GM19324 (cell line): ENCODE measurements around the gene PROM1.

Experiments
- ATAC-seq: cut with Tn5 transposase; IDR thresholded peaks from one replicate; pipeline ENCODE4 v1.9.1; 2021; ENCODE audit warnings: mild to moderate bottlenecking, moderate library complexity; ENCODE audit not compliant: unreplicated experiment, low FRiP score

The PROM1 gene

DNA sequence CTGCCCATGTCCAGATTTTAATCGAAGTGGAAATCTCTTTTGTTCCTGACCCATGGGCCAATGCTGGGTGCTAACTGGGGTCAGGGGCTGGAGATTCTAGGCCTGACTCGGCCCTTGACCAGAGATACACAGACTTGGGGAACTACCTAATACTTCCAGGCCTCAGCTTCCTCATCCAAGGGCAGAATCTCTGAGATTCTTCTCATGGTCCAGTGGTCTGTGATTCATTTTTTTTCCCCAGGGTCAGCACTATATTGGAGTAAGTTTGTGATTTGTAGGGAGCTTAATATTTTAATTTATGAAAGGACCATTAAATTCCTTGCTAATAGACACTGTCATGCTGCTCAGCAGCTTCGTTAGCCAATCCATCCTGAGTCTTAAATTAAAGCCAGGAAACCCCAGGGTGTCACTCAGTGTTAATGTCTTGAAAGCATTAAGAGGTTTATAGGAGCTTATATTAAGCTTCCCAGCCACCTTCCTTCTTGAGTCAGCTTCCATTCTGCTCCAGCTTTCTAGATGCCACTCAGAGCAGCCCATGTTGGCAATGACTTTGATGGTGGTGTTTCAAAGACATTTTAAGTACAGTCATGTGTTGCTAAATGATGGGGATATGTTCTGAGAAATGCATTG lies 27.0 kb upstream of the PROM1 start:
- no peak for ATAC-seq

DNA sequence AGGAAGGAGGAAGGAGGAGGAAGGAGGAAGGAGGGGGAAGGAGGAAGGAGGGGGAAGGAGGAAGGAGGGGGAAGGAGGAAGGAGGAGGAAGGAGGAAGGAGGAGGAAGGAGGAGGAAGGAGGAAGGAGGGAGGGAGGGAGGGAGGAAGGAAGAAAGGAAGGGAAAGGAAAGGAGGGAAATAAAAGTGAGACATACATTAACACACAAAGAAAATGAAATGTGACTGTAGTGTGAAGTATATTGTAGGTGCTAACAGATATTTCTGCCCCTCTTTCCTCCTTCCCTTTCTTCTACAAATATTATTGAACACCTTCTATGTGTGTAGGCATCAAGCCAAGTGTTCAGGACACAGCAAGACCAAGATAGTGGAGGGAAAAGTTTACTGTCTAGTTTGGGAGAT lies 26.4 kb upstream of the PROM1 start:
- no peak for ATAC-seq

DNA sequence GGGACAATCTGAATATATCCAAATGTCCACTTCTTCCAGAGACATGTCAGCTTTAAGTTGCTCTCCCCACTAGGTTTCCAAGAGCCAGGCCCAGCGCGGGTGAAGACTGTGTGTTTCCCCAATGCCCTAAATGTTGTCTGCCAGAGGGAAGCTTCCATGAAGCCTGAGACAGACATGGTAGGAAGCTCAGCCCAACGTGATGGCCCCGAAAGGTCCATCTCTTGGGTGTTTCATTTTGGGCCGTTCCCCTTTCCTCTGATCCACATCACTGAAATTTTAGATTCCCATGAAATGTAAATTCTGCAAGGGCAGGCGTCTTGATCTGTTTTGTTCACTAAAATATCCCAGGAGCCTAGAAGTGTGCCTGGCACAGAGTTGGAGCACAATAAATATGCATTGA lies 25.4 kb upstream of the PROM1 start:
- ATAC-seq, result no peak

DNA sequence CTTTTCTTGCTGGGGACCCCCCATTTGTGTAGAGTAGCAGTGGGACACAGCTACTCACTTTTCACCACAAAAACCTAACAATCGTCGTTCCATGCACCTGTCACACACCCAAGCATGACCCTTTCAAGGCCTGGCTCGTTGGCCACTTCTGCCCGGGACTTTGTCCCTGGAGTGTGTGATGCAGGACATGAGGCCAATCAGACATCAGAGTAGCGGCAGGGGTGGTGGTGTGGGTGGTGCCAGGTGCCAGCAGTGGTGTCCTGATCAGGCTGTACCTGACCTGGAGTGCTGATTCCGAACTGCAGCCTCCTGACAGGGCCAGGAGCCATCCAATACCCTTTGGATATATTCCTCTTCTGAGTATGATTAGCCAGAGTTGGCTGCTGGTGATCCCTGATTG lies 23.1 kb upstream of the PROM1 start:
- ATAC-seq, result no peak

DNA sequence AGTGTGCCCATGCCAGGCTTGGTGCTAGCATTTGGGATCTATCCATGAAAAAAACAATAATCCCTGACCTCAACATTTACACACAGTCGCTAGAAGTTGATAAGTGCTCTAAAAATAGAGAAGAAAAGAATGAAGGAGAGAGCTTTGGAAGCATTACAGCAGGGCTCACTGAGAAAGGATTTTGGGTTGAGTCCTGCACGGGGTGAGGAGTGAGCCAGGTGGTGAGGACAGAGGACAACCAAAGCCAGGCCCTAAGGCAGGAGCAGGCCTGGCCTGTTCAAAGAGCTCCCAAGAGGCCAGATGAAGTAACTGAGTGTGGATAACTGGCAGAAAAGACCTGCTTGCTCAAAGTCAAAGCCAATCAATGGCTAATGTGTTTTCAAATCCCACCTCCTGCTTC lies 20.7 kb upstream of the PROM1 start:
- ATAC-seq, result no peak

DNA sequence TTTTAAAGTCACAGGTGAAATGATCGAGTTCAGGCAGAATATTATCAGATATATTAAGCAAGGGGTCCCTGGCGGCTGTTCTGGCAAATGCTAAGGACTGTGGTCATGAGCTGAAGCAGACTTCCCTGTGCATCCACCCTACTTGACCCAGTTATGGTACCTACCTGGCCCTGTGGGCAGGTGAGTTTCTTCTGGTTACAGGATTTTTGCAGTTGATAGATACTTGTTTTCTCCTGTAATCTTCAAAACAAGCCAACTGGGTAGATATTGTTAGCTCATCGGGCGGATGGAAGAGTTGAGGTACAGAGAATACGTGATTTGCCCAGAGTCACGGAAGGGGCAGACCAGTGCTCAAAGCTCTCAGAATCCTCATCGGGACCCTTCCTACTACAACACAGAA lies 18.5 kb upstream of the PROM1 start:
- ATAC-seq, result no peak

DNA sequence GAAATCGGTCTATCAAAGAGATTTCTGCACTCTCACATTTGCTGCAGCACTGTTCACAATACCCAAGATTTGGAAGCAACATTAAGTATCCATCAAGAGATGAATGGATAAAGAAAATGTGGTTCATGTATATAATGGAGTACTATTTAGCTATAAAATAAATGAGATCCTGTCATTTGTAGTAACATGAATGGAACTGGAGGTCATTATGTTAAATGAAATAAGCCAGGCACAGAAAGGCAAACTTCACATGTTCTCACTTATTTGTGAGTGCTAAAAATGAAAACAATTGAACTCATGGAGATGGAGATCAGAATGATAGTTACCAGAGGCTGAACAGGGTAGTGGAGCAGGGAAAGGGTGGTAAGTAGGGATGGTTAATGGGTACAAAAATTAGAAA lies 17.0 kb upstream of the PROM1 start:
- ATAC-seq, result no peak

DNA sequence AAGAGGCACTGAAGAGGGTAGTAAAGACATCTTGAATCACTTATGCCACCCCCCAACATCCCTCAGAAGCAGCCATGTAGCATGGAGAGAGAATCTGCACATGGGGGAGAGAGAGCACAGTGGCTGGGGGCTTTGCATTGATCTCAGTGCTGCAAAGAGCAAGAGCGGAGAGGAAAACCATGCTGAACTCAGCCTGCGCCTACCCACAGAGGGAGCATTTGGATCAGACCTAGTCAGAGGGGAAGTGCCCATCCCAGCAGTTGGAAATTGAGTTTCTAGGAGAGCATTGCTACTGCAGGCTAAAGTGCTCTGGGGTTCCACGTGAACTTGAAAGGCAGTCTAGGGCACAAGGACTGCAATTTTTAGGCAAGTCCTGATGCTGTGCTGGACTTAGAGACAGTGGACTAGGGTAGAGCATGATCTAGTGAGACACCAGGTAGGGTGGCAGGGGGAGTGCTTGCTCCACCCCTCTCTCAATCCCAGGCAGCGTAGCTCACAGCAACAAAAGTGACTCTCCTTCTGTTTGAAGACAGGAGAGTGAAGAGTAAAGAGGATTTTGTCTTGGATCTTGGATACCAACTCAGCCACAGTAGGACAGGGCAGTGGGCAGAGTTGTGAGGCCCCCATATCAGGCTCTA lies 9.0 kb upstream of the PROM1 start:
- ATAC-seq, result no peak

DNA sequence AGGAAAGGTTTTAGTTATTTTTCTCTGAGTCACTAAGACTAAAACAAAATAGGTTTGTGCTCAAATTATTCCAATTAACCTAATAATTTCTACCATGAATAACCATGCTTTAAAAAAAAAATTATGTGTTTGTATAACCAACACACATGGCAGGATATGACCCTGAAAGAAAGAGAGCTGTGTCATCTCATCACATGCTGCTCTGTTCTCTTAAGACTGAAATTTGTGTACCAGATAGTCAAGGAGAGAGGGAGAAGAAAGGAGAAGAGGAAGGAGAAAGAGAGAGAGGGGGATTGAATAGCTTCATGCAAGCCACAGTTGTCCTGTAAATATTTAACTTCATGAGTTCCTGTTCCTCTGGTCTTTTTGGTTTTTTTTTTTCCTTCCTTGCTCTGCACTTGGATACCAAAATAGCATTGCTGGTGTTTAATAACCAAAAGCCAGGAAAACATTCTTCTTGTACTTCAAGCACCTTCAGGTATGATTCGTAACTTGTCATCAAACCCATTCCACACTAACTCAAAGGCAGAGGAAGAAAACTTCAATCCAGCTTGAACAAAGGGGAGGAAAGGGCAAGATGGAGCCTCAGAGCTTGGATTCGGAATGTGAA lies 6.4 kb upstream of the PROM1 start:
- no peak for ATAC-seq

DNA sequence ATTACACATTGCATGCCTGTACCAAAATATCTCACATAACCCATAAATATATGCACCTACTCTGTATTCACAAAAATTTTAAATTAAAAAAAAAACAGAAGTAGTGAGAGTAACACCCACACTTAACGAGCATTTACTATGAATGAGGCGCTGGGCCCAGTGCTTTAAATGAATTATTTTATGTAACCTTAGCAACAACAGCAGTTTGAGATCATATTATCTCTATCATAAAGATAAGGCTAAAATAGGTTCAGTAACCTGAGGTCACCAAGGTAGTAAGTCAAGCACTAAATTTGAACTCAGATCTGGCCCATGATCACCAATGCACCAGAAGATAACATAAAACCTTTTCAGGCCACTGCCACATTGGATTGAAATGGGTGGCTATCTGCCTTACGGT lies 5.3 kb upstream of the PROM1 start:
- ATAC-seq, result no peak

DNA sequence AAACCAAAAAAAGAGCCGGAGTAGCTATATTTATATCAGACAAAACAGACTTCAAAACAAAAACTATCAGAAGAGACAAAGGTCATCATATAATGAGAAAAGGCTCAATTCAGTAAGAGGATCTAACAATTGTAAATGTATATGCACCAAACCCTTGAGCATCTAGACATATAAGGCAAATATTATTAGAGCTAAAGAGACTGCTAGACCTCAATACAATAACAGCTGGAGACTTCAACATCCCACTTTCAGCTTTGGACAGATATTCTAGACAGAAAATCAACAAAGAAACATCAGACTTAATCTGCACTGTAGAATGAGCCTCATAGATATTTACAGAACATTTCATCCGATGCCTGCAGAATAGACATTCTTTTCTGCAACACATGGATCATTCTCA lies 4.8 kb upstream of the PROM1 start:
- no peak for ATAC-seq

DNA sequence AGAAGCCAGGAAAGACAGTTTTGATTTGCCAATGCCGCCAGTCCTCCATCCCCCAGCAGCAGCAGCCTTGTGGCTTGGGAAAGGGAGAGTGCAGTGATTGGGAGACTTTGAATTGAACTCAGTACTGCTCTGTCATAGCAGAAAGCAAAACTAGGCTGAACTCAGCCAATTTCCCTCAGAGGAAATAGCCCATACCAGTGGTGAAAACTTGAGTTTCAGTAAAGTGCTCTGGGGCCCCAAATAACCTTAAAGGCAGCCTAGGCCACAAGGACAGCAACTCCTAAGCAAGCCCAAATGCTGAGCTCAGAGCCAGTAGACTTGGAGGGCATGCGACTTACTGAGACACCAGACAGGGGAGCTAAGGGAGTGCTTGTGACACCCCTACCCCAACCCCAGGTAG lies 2.0 kb upstream of the PROM1 start:
- ATAC-seq, result no peak

DNA sequence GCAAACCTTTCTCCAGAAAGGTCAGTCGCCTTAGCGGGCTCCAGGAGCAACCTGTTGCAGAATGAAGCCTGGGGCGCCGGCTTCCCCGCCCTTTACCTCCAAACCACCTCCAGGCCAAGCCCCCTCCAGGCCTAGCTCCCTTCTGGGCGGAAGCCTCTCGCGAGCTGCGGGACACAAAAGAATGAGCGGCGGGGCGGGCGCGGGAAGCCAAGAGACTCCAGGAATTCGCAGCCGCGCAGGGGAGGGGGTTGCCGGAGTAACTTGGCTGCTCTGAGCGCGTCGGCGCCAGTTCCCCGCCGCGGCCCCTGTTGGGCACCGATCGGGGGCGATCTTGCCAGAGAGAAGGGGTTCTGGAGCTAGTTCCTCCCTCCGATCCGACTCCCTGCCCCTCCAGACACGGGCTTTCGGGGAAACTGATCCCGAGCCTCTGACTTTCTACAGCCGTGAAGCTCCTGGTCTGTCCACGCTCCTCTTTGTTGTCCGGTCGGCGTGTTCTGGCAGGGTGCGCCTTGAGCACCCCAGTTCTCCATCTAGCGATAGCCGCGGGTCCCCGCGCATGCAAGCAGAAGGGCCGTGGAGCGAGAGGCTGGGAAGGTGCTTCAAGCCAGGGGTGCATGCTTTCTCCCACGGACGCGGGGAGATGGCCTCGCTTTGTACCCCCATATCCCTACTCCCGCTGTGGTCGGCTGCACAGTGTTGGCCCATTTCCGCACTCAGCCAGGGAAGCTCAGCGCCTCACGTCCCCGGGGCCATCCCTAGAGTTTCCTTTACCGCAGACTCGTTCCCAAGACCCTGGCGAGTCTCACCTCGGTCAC lies 1.2 kb downstream of the PROM1 start:
- ATAC-seq, result no peak

DNA sequence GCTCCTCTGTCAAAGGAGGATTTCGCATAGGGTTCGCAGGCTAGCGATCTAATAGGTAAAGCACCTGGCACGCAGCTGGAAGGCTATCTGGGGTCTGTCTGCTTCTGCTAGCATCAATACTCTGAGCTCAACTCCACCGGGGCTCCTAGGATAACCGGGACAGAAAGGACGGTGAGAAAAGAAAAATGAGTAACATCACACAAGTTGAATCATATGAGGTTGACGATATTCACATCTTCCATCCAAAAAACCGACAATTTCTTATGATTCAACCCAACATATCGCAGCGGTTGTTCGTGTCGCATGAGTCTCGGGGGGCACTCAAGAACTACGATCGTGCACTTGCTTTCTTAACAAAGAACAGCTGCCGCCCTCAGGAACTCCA lies 1.8 kb downstream of the PROM1 start:
- ATAC-seq, result no peak

DNA sequence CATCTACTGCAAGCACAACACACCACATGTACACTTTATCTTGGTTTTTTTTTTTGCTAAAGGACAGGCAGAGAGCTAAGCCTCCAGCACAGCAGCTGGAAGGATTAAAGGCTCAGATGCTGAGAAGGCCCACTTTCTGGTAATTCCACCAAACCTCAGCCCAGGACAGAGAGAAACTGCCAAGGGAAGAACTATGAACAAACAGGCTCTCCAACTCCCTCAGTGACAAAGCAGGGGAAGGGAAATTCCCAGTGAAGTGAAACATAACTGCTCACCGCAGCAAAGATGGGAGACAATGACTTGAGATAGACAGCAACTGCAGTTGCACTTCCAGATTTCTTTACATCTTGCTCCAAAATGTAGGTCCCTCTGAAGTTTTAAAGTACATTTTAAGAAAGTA lies 4.8 kb downstream of the PROM1 start:
- ATAC-seq, result peak; percentile 47

DNA sequence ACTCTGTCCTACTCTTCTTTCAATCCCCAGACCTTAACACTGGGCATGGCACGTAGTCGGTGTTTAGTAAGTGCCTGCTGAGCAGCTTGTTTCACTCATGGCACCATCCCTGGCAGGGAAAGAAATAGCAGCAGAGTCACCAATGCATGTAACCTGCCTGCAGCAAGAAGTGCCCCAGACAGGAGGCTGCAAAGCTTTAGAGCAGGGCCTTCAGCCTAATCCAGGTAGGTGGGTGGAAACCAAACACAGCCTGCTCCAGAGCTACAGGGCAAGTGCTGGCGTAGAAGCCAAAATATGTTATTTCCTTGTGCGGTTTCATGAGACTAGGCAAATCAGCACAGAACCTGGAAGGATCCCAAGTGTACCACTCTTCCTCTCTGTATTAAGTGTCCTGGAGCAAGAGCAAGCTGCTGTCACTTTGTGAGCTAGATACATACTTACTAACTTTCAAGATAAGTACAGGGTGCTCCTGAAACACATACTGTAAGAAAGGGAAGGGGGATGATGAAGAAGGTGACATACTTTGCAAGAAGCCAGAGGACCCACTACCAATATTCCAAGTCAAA lies 5.5 kb downstream of the PROM1 start:
- no peak for ATAC-seq

DNA sequence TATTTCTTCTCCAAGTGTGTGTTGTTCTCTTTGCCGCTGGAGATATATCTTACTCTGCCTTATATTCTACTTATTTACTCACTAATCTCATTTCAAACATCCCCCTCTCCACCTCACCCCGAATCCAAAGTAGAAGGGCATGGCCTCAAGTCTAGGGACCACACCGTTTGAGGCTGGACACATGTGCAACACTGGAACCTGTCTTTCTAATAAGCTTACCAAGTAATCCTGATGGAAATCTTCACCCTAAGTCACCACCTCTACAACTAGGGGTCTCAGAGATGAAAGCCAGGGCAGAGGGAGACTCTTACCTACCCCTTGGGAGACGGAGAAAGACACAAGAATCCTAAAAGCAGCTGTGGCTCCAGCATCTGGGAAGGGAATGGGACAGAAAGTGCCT lies 6.0 kb downstream of the PROM1 start:
- ATAC-seq, result no peak

DNA sequence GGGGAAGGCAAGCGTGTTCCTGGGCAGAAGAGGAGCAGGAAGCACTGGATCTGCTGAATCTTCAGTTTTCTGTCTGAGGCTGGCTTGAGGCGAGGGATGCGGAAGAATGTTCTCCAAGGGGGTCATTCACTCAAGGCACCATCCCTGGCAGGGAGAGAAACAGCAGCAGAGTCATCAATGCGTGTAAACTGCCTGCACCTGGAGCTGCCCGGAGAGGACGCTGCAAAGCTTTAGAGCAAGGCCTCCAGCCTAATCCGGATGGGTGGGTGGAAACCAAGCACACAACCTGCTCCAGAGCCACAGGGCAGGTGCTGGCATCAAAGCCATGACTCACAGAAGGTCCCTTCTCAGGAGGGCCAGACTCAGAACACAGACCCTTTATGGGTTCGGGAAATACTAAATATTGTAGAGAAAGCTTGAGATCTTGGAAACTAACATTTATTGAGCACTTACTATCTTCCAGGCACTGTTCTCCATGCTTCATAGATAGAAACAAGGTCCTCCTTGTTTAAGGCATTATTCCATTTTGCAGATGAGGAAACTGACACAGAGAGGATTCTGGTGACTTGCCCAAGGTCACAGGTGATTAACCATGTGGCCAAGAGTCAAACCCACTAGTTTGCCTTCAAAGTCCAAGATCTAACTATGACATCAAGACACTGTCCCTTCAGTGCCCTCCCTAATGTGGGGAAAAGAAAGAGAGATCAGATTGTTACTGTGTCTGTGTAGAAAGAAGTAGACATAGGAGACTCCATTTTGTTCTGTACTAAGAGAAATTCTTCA lies 7.7 kb downstream of the PROM1 start:
- no peak for ATAC-seq

DNA sequence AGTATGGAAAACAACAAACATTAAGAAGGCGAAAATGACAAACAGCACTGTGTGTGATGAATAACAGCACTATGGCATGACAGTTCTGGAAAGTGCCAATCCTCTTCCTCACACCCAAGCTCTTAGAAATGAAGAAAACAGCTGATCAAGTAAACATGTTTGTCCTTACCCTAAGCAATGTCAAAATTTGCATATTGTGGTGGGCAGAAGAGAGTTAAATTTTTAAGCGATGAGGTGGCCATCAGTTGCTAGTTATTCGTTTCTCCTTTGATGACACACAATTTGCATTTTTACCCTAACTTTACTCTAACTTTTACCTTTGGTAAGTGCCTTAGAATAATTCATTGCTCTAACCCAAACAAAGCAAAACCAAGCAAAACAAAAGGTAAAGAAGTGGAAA lies 8.8 kb downstream of the PROM1 start:
- no peak for ATAC-seq

DNA sequence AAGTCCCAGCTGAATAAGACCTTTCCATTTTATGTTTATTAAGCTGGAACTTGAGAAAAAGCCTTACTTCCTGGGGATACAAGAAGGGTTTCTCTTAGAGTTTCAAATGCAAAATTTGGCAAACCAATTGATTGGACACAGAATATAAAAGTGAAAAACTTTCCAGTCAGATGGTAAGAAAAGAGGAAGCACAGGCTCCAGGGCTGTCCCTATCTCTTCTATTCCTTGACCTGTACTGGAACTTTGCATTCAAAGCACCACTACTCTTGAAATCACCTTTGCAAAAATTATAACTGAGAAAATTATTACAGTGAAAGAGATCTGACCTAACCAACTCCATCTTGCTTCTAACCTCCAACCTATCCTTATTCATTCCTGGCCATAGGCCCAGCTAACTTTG lies 11.7 kb downstream of the PROM1 start:
- ATAC-seq, result no peak
